Stimulated activated CD8-positive, alpha-beta memory T cell treated with anti-CD3 and anti-CD28 coated beads, Interleukin-12 subunit alpha, Interleukin-12 subunit beta, amount 100 ng/mL, for 24 hours (primary cell): ENCODE measurements around the gene UAP1L1.
"Not testable (repeated sequence)": the region's sequence is repeated elsewhere in the genome, so short reads cannot be mapped to it uniquely, and the experiment has no call there.

Source experiments
- DNase-seq: peaks from one replicate; pipeline ENCODE4 v3.0.0-alpha.2; 2020; ENCODE audit errors: extremely low read depth

The UAP1L1 gene

GRCh38 chr9:137056739-137057415, 20.4 kb upstream of the UAP1L1 start:
- no peak for DNase-seq

GRCh38 chr9:137057545-137057944, 19.8 kb upstream of the UAP1L1 start:
- DNase-seq, result no peak

- no peak for DNase-seq
These were observed 18.6 kb upstream of the UAP1L1 start for GRCh38 chr9:137058521-137059234.

- DNase-seq, result no peak
These were observed 14.9 kb upstream of the UAP1L1 start for GRCh38 chr9:137062384-137062783.

GRCh38 chr9:137062798-137063197, 14.5 kb upstream of the UAP1L1 start:
- DNase-seq, result not testable (repeated sequence)

GRCh38 chr9:137063311-137064026, 13.8 kb upstream of the UAP1L1 start:
- DNase-seq, result no peak

GRCh38 chr9:137064027-137064879, 13.1 kb upstream of the UAP1L1 start:
- DNase-seq, result no peak

- no peak for DNase-seq
These were observed 12.5 kb upstream of the UAP1L1 start for GRCh38 chr9:137064880-137065164.

- no peak for DNase-seq
These were observed 11.9 kb upstream of the UAP1L1 start for GRCh38 chr9:137065336-137065967.

GRCh38 chr9:137066096-137066861, 11.0 kb upstream of the UAP1L1 start:
- DNase-seq, result no peak

GRCh38 chr9:137067860-137068538, 9.3 kb upstream of the UAP1L1 start:
- peak; percentile 62 for DNase-seq

- no peak for DNase-seq
These were observed 8.5 kb upstream of the UAP1L1 start for GRCh38 chr9:137068539-137069507.

- DNase-seq, result no peak
These were observed 7.7 kb upstream of the UAP1L1 start for GRCh38 chr9:137069508-137070091.

- DNase-seq, result no peak
These were observed 7.0 kb upstream of the UAP1L1 start, which contains the start of gene SAPCD2 for GRCh38 chr9:137070201-137070905. TSS of gene SAPCD2 (minus strand) at chr9:137070557. CDS start at chr9:137070460, 97 bp downstream.

GRCh38 chr9:137070906-137071275, 6.4 kb upstream of the UAP1L1 start:
- DNase-seq, result no peak

- DNase-seq, result no peak
These were observed 6.0 kb upstream of the UAP1L1 start for GRCh38 chr9:137071282-137071681.

GRCh38 chr9:137073992-137074399, 3.3 kb upstream of the UAP1L1 start:
- DNase-seq, result no peak
